Erythroblast (primary cell): ENCODE measurements around the gene DAPK2.

Source experiments
- GATA1 ChIP-seq: IDR thresholded peaks from 2 replicates; pipeline ENCODE4 v1.6.1; 2011; ENCODE audit warnings: low read depth, mild to moderate bottlenecking, control low read depth, low read length, moderate library complexity
- POLR2A ChIP-seq: IDR thresholded peaks from 2 replicates; pipeline ENCODE4 v1.6.1; 2011; ENCODE audit warnings: mild to moderate bottlenecking, low read length

DNA sequence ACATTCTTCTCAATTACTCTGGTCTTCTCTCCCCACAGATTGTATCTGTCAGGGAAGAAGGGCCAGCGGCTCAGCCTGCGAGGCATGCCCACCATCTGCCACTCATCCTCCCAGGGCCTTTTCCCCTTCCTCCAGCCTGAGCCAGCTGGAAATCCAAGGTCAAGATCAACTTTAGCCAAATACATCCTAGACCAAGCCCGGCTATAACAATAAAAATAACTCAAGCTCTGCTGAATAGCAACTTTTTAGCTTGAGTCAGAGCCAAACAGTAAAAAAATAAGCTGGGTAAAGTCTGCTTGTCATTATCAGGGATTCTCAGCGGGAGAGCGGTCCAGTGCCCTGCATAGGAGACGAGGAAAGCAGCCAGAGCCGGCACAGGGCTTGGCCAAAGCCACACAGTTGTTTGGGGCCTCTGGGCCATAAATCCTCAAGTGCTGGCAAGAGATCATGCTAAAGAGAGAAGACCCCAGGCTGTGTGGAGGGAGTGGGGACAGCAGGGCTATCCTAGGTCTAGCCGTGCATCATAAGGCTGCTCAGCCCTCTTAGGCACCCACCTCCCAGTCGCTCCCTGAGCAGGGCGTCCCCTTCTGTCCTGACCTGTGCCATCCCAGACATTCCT lies 136.4 kb downstream of the DAPK2 start:
- TF ChIP-seq POLR2A: no peak
- TF ChIP-seq GATA1: no peak
